Stimulated activated CD4-positive, alpha-beta T cell treated with anti-CD3 and anti-CD28 coated beads, Interleukin-2, amount 100 ng/mL, for 24 hours (primary cell): ENCODE results near the gene NT5C2.
"Not testable (repeated sequence)": the region's sequence is repeated elsewhere in the genome, so short reads cannot be mapped to it uniquely, and the experiment has no call there.

Source experiments
- DNase-seq, 2 donors: peaks; one replicate each; pipeline ENCODE4 v3.0.0-alpha.2; 2020

Gene NT5C2

GRCh38 chr10:103082683-103083082, 110.4 kb downstream of the NT5C2 start:
- no peak for DNase-seq

- DNase-seq: no peak
These were observed 112.0 kb downstream of the NT5C2 start for GRCh38 chr10:103080891-103081581.

GRCh38 chr10:103079946-103080345, 113.1 kb downstream of the NT5C2 start:
- no peak for DNase-seq

- no peak for DNase-seq
These were observed 114.0 kb downstream of the NT5C2 start for GRCh38 chr10:103079100-103079499.

GRCh38 chr10:103078676-103079075, 114.4 kb downstream of the NT5C2 start:
- no peak for DNase-seq

- DNase-seq: no peak
These were observed 114.8 kb downstream of the NT5C2 start for GRCh38 chr10:103078309-103078615.

- no peak for DNase-seq
These were observed 115.4 kb downstream of the NT5C2 start for GRCh38 chr10:103077491-103078308.

- no peak for DNase-seq
These were observed 116.1 kb downstream of the NT5C2 start for GRCh38 chr10:103077020-103077419.

GRCh38 chr10:103072891-103073290, 120.2 kb downstream of the NT5C2 start:
- no peak for DNase-seq

- no peak for DNase-seq
These were observed 120.8 kb downstream of the NT5C2 start for GRCh38 chr10:103072276-103072675.

- DNase-seq: peak; percentile 75 to 77
These were observed 123.4 kb downstream of the NT5C2 start for GRCh38 chr10:103069453-103070331.

GRCh38 chr10:103067956-103068355, 125.1 kb downstream of the NT5C2 start:
- no peak for DNase-seq

- no peak for DNase-seq
These were observed 125.6 kb downstream of the NT5C2 start for GRCh38 chr10:103067484-103067883.

- not testable (repeated sequence) for DNase-seq
These were observed 126.0 kb downstream of the NT5C2 start for GRCh38 chr10:103067099-103067477.

GRCh38 chr10:103066141-103067098, 126.7 kb downstream of the NT5C2 start:
- no peak for DNase-seq

- no peak for DNase-seq
These were observed 128.1 kb downstream of the NT5C2 start for GRCh38 chr10:103064956-103065355.

GRCh38 chr10:103062854-103063590, 130.1 kb downstream of the NT5C2 start:
- no peak for DNase-seq

GRCh38 chr10:103060575-103060974, 132.5 kb downstream of the NT5C2 start:
- DNase-seq: no peak

GRCh38 chr10:103058034-103058433, 135.0 kb downstream of the NT5C2 start:
- DNase-seq: no peak

GRCh38 chr10:103055105-103055504, 138.0 kb downstream of the NT5C2 start:
- DNase-seq: no peak

- no peak for DNase-seq
These were observed 138.5 kb downstream of the NT5C2 start for GRCh38 chr10:103054621-103055020.
